ENCODE measurements around the gene DNPH1. TPM values are rescaled to one million over a fixed set of nuclear protein-coding genes. Genes with fewer than 3 reads are reported as not detected.

The DNPH1 gene
- total RNA-seq, 2 experiments from 2014 or later = 66.1 to 68.2 TPM

DNA sequence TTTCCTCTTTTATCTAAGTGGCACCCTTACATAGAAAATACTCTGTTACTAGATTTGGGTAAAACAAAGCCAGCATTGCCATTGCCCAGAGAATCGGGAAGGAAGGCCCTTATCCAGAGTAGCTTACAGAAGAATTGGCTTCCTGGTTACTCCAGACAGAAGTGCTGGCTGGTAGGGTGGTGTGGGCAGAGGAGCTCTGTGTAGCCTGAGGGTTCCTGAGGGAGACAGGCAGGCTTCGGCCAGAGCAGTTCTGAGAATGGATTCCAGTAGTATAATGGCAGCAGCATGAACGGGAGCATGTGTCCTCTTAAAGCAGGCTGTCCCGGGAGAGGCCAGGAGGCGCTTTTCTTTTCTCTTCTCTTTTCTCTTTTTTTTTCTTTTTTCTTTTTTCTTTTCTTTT, 35.4 kb downstream of the DNPH1 start:
- CTCF ChIA-PET = no interaction called here
- POLR2A ChIA-PET = no interaction called here

DNA sequence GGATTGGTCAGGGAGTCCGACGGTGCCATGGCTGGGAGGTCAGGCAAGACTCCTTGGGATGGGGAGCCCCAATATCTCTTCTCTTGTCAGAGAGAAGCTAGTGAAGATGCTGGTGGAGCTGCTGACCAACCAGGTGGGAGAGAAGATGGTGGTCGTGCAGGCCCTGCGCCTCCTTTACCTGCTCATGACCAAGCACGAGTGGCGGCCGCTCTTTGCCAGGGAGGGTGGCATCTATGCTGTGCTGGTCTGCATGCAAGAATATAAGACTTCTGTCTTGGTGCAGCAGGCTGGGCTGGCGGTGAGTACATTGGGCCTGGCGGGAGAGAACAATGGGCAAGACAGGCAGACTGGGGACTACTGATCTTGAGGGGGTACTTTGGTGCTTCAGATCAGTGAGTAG, 36.4 kb downstream of the DNPH1 start:
- POLR2A ChIA-PET = no interaction called here

DNA sequence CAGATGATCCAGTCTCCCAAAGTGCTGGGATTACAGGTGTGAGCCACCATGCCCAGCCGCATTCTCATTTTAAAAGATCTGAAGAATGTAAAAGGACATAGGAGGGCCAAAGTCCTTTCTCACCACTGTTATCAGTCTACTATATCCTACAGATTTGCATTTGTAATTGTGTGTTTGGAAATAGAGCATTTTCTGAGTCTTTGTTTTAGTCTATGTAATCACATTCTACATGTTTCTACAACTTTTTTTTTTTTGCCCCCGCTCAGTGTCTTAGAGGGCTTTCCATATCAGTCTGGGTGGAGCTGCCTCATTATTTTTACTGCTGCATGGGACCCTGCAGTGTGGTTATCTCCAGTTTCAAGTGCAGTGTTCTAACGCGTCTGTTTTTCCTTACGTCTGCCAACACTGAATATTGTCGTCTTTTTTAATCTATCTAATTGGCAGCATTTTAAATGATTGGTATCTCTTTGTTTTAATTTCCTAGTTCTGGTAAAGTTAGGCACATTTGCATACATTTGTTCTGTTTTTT, 39.4 kb downstream of the DNPH1 start:
- CTCF ChIA-PET = interaction anchor here (0.5 to 0.7 kb wide), 2 partner anchors 9 to 138 kb away, joined by 3 read pairs; no protein-coding TSS in a partner anchor

More for the DNA sequence above, 36.4 kb downstream of the DNPH1 start:
- CTCF ChIA-PET = no interaction called here

DNA sequence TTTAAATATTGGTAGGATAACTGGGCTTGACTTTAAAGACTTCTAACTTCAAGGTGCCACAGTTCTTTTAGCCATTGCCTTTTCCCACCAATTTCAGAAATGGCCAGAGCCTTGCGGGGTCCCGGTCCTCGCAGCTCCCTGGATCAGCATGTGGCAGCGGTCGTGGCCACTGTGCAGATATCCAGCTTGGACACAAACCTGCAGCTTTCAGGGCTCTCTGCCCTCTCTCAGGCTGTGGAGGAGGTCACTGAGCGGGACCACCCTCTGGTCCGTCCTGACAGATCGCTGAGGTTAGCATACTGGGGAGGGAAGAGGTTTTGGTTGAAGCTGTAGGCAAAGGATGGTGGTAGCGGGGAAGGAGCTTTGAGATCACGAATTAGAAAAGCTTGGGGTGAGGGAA, 40.9 kb downstream of the DNPH1 start:
- CTCF ChIA-PET = no interaction called here
- POLR2A ChIA-PET = no interaction called here

More for the DNA sequence above, 39.4 kb downstream of the DNPH1 start:
- POLR2A ChIA-PET = no interaction called here

DNA sequence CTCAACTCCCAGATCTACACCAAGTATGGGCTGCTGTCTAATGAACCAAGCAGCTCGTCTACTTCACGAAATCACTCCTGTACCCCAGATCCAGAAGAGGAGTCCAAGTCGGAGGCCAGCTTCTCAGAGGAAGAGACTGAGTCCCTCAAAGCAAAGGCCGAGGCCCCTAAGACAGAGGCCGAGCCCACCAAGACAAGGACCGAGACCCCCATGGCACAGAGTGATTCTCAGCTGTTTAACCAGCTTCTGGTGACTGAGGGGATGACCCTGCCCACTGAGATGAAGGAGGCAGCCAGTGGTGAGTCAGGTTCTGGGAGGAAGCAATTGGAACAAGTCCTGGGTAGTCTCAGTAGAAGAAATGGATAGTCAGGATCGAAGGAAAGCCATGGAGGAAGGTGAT, 41.5 kb downstream of the DNPH1 start:
- CTCF ChIA-PET = no interaction called here
- POLR2A ChIA-PET = no interaction called here

DNA sequence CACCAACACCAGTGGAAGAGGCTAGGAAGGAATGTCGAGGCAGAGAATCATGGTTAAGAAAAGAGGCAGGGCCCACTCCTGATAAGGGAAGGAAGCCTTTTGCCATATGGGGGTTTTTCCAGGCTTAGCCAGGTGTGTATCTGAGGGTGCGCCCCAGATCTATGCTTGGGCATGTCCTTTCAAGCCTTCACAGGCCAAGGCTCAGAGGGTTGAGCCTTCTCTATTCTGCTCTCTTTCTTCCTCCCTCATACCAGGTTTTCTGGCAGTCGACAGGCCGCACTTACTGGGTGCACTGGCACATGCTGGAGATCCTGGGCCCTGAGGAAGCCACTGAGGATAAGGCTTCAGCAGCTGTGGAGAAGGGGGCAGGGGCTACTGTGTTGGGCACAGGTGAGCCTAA, 42.6 kb downstream of the DNPH1 start:
- POLR2A ChIA-PET = no interaction called here

DNA sequence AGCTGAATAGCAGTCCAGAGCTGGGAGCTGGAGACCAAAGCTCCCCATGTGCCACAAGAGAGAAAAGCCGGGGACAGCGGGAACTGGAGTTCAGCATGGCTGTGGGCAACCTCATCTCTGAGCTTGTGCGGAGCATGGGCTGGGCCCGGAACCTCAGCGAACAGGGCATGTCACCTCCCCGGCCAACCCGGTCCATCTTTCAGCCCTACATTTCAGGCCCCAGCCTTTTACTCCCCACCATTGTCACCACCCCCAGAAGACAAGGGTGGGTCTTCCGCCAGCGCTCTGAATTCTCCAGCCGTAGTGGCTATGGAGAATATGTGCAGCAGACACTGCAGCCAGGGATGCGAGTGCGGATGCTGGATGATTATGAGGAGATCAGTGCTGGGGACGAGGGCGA, 43.3 kb downstream of the DNPH1 start:
- POLR2A ChIA-PET = no interaction called here

More for the DNA sequence above, 42.6 kb downstream of the DNPH1 start:
- CTCF ChIA-PET = no interaction called here

DNA sequence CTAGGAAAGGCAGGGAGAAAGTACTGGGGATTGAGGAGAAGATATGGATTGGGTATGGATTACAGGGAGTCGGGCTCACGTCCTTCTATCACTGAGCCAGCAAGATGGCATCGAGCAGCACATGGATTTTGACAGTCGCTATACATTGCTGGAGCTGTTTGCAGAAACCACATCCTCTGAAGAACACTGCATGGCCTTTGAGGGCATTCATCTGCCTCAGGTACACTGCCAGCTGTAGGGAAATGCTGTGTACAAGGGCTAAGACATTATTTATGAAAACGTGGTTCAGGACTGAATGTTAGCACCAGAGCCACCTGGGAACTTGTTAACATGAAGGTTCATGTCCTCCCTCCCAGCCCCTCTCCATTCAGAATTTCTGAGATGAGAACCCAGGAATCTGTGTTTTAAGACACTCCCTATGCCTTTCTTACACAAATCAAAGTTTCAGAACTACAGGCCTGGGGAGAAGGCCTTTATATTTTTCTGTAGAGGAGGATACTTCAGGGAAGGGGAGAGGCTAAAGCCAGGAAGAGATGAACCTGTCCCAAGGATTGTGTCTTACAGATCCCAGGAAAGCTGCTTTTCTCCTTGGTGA, 43.8 kb downstream of the DNPH1 start:
- ChIA-PET POLR2A (no interaction called here), CTCF (interaction anchor here (0.6 kb wide), 1 partner anchor 333 kb away, joined by 3 read pairs; no protein-coding TSS in a partner anchor)

More for the DNA sequence above, 43.3 kb downstream of the DNPH1 start:
- CTCF ChIA-PET = interaction anchor here (0.6 kb wide), 1 partner anchor 334 kb away, joined by 3 read pairs; no protein-coding TSS in a partner anchor

DNA sequence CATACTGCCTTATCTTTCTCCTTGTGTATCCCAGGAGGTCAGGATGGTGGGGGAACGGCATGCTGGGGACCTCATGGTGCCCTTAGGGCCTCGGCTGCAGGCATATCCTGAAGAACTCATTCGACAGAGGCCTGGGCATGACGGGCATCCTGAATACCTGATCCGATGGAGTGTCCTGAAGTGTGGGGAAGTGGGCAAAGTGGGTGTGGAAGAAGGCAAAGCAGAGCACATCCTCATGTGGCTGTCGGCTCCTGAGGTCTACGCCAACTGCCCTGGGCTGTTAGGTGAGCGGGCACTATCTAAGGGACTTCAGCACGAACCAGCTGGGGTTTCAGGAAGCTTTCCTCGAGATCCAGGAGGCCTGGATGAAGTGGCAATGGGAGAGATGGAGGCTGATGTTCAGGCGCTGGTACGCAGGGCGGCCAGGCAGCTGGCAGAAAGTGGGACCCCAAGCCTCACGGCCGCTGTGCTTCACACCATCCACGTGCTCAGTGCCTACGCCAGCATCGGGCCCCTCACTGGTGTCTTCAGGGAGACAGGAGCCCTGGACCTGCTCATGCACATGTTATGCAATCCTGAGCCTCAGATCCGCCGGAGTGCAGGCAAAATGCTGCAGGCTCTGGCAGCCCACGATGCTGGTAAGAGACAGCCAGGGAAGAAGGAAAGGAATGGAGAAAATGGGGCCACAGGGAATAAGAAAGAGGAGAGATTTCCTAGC, 44.9 kb downstream of the DNPH1 start:
- ChIA-PET POLR2A (no interaction called here), CTCF (no interaction called here)

DNA sequence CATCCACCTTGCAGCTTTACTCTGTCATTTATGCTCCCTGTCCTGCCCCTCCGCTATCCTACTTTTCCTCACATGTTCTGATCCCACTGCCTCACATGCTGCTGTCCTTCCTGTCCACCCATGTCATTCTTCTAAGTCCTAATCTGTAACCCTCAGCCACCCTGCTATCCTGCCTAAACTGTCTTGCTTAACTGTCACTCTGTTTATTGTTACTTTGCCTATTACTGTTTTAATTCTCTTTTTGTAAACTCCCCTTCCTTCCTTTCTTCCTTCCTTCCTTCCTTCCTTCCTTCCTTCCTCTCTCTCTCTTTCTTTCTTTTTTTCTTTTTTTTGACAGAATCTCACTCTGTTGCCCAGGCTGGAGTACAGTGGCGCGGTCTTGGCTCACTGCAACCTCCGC, 45.8 kb downstream of the DNPH1 start:
- ChIA-PET CTCF (interaction anchor here (1.0 to 1.9 kb wide), 2 partner anchors 9 to 45 kb away, joined by 3 to 7 read pairs; partner anchors contain the start of gene DNPH1), POLR2A (no interaction called here)

DNA sequence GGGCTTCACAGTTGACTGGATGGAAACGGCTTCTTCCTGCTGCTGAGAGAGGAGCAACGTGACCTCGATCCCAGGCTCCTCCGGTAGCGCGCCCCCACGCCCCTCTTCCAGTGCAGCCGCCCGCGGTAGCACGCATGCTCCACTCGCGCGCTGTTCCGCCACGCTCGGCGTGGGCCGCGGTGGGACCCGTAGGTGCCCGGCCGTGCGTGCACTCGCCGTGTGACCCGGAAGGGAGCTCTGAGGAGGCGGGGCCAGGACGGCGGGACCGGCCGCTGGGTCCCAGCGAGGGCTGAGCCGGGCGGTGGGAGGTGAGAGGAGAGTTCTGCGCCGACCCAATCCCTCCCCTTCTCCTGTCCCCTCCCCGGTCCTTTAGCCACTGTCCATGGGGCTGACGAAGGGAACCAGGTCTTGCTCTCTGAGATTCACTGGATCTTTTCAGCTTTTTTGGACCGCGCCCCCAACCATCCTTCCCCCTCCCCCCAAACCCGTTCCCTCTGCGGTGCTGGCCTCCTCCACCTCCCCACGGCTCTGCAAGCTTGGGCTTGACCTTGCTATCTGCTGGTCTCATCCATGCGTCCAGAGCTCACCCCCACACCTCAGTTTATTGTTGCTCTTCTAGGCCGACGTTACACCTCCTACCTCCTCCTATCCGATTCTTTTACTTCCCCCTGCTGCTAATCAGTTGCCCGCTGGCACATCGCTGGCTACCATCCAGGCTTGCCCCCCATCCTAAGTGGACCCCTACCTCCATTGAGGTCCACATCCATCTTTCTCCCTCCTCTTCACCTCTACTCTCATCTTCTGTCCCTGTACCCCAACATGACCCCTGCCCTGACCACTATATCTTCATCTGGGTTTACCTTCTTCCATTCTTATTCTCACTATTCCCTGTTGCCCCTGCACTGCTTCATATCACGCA, 47.1 kb downstream of the DNPH1 start, which contains the start of gene CUL9:
Gene CUL9, plus strand, starts transcription at position 255 of the 919 bp plus-strand sequence. CDS start 2,115 bp downstream, outside the sequence.
- CTCF ChIA-PET = interaction anchor here (1.0 to 1.9 kb wide), 2 partner anchors 8 to 47 kb away, joined by 3 to 7 read pairs; partner anchors contain the start of gene DNPH1
- POLR2A ChIA-PET = interaction anchor here (0.6 to 1.4 kb wide), 6 partner anchors 9 to 296 kb away, joined by 3 to 5 read pairs (median 4); no protein-coding TSS in a partner anchor

DNA sequence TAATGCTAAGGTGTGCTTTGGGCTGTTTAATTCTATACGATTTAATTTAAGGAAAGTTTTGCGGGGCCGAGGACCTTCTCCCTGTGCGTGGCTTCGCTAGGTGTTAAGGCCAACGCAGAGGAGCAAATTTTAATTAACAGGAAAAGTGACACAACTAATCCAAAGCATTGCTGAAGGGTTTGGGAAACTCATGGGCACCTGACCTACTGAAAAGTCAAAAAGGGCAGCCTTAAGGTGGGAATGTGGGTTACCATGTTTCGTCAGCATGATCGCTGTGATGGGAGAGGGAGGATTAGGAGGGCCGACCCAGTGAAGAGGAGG, 47.7 kb downstream of the DNPH1 start:
- CTCF ChIA-PET = interaction anchor here (1.9 kb wide), 1 partner anchor 47 kb away, joined by 7 read pairs; the partner anchor contains the start of gene DNPH1

DNA sequence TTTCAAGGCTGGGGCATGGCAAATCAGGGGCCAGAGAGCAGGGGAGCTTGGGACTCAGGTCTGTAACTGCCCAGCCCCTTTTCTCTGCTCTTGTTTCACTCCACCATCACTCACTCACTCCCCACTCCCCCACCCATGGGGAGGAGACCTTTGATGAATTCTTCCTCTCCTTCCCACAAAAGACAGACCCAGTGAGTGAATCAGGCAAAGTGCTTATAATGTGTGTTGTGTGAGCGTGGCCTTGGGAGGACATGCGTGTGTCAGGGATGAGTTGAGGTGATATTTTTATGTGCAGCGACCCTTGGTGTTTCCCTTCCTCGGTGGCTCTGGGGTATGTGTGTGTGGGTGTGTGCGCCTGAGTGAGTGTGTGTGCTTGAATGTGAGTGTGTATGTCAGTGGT, 48.3 kb downstream of the DNPH1 start:
- CTCF ChIA-PET = interaction anchor here (0.7 to 1.8 kb wide), 3 partner anchors 9 to 48 kb away, joined by 3 to 6 read pairs (median 5); partner anchors contain the start of gene DNPH1
- POLR2A ChIA-PET = no interaction called here

More for the DNA sequence above, 47.7 kb downstream of the DNPH1 start:
- POLR2A ChIA-PET = interaction anchor here (1.4 kb wide), 1 partner anchor 296 kb away, joined by 4 read pairs; no protein-coding TSS in a partner anchor

DNA sequence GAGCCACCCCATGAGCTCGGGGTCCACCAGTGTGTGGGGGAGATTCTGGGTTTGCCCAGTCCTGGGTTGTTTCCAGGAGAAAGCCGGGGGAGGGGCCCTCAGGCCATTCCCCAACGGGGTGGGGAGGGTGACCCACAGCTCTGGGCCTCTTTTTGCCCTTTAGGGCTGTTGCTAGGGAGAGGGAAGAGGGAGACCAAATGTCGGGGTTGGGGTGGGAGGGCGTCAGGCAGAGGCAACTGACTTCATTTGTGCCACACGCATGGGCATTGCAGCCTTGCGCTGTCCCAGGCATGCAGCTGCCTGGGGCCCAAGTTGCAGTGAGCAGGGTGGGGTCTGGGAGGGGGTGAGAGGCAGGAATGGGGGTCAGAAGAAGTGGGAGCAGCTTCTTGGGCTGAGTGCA, 49.2 kb downstream of the DNPH1 start:
- POLR2A ChIA-PET = no interaction called here

DNA sequence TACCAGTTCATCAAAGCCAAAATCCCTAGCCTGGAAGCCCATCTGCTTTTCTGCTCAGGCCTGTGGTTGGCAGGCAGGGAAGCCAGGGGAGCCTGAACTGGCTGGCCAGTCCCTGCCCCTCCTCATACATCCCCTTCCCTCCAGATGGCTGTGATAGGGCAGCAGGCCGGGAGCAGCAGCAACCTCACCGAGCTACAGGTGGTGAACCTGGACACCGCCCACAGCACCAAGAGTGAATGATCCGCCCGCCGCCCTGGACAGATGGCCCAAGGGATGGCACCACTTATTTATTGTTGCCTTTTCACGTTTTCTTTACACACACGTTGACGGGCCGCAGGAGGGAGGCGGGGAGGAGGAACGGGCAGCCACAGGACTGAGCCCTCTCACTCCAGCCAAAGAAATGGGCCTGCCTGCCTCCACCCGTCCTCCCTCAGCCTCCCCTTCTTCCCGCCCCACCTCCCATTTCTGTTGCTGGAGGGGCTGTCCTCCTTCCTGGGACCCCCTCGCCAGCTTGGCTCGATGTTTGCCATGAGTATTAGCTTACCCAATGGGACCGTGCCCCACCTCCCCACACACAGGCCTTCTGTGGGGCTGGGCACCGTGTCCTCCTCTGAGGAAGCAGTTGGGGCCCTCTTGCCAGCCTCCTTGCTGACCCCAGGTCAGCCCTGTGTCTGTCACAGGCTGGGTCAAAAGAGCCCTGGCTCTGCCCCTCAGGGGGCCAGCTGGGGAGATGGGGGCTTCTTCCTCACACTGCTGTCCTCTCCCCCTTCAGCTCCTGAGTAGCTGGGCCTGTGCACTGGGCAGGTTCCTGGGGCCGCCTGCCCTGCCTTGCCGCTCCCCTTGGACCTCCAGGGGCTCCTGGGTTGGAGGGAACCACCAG, 50.1 kb downstream of the DNPH1 start:
- ChIA-PET CTCF (interaction anchor here (1.2 to 1.8 kb wide), 3 partner anchors 35 to 328 kb away, joined by 3 to 5 read pairs (median 4); partner anchors contain the start of gene DNPH1), POLR2A (no interaction called here)

More for the DNA sequence above, 49.2 kb downstream of the DNPH1 start:
- CTCF ChIA-PET = interaction anchor here (1.2 to 1.8 kb wide), 4 partner anchors 8 to 327 kb away, joined by 3 to 6 read pairs (median 4); partner anchors contain the start of gene DNPH1

DNA sequence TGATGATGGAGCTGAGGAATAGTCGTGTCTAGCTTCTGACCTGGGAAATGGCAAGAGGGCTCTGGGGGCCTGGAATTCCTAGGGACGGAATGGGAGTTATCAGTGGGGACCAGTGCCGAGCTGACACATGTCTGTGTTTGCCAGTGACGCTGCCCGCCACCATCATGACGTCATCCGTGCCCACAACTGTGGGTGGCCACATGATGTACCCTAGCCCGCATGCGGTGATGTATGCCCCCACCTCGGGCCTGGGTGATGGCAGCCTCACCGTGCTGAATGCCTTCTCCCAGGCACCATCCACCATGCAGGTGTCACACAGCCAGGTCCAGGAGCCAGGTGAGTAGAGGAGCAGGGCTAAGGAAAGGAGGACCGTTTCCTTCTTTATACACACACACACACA, 51.1 kb downstream of the DNPH1 start:
- CTCF ChIA-PET = interaction anchor here (0.7 kb wide), 1 partner anchor 140 kb away, joined by 3 read pairs; no protein-coding TSS in a partner anchor
- POLR2A ChIA-PET = no interaction called here

DNA sequence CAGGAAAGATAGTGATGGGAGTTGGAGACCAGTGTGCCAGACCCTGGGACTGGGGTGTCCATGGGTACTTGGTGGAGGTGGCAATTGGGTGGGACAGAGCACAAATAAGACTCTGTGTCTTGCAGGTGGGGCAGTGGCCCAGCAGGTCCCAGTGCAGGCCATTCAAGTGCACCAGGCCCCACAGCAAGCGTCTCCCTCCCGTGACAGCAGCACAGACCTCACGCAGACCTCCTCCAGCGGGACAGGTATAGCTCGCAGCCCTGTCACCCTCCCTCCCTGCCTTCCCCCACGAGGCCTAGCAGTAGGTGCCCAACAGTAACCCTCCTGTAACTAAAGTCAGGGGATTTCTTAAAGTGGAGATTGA, 52.9 kb downstream of the DNPH1 start:
- ChIA-PET POLR2A (no interaction called here), CTCF (no interaction called here)

DNA sequence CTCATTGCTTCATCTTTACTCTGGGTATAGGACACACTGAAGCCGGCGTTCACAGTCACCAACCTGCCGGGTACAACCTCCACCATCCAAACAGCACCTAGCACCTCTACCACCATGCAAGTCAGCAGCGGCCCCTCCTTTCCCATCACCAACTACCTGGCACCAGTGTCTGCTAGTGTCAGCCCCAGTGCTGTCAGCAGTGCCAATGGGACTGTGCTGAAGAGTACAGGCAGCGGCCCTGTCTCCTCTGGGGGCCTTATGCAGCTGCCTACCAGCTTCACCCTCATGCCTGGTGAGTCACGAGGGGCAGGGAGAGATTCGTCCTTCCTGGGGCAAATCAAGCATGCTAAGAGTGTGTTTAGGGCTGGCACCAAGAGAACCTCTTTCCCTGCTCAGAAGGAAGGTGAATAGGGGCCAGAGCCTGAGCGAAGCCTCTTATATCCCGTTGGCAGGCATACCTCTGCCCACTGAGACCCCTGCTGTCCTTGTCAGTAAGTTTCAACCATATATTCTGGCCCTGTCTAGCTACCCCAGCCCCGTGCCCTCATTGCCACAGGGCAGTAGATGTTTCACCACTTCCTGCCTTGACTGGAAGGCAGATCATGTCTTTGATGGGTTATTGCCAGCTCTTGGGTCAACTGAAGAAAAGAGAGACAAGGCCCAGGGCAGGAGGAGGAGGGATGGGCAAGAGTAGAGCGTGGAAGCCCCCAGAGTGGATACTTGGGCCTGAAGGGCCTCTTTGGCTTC, 53.4 kb downstream of the DNPH1 start:
- POLR2A ChIA-PET = interaction anchor here (0.6 kb wide), 1 partner anchor 335 kb away, joined by 5 read pairs; no protein-coding TSS in a partner anchor
- CTCF ChIA-PET = no interaction called here
